Ecto neural progenitor cell (in vitro differentiated cells): ENCODE measurements around the gene UBE3A.
"Not testable (repeated sequence)": the region's sequence is repeated elsewhere in the genome, so short reads cannot be mapped to it uniquely, and the experiment has no call there.

Experiments
- DNase-seq: peaks from one replicate; pipeline ENCODE4 v3.0.0-alpha.2; 2018; ENCODE audit warnings: low spot score

The UBE3A gene

GRCh38 chr15:25438601-25439368 is at the start of gene UBE3A:
UBE3A (minus strand) TSS chr15:25439024; CDS start chr15:25409107, 29,917 bp downstream.
- peak; percentile 92 for DNase-seq

- DNase-seq: no peak
Observed at GRCh38 chr15:25487226-25487884, 48.5 kb upstream of the UBE3A start.

- no peak for DNase-seq
Observed at GRCh38 chr15:25486051-25486450, 47.2 kb upstream of the UBE3A start.

GRCh38 chr15:25481208-25481859 is 42.5 kb upstream of the UBE3A start:
- DNase-seq: peak; percentile 52

- DNase-seq: no peak
Observed at GRCh38 chr15:25478313-25478712, 39.5 kb upstream of the UBE3A start.

- no peak for DNase-seq
Observed at GRCh38 chr15:25477816-25478215, 39.0 kb upstream of the UBE3A start.

GRCh38 chr15:25474251-25474650 is 35.4 kb upstream of the UBE3A start:
- DNase-seq: no peak

- no peak for DNase-seq
Observed at GRCh38 chr15:25470230-25470629, 31.4 kb upstream of the UBE3A start.

- DNase-seq: no peak
Observed at GRCh38 chr15:25469377-25469776, 30.6 kb upstream of the UBE3A start.

GRCh38 chr15:25468611-25469010 is 29.8 kb upstream of the UBE3A start:
- DNase-seq: no peak

GRCh38 chr15:25465835-25466234 is 27.0 kb upstream of the UBE3A start:
- DNase-seq: no peak

- DNase-seq: no peak
Observed at GRCh38 chr15:25464784-25465183, 26.0 kb upstream of the UBE3A start.

- DNase-seq: no peak
Observed at GRCh38 chr15:25464383-25464782, 25.6 kb upstream of the UBE3A start.

- no peak for DNase-seq
Observed at GRCh38 chr15:25456196-25456595, 17.4 kb upstream of the UBE3A start.

GRCh38 chr15:25455226-25455625 is 16.4 kb upstream of the UBE3A start:
- DNase-seq: no peak

- no peak for DNase-seq
Observed at GRCh38 chr15:25454771-25455170, 15.9 kb upstream of the UBE3A start.

- not testable (repeated sequence) for DNase-seq
Observed at GRCh38 chr15:25453246-25453645, 14.4 kb upstream of the UBE3A start.

GRCh38 chr15:25451501-25451900 is 12.7 kb upstream of the UBE3A start:
- no peak for DNase-seq

GRCh38 chr15:25450163-25450562 is 11.3 kb upstream of the UBE3A start:
- DNase-seq: no peak

- DNase-seq: no peak
Observed at GRCh38 chr15:25446076-25446475, 7.3 kb upstream of the UBE3A start.

GRCh38 chr15:25445412-25445811 is 6.6 kb upstream of the UBE3A start:
- DNase-seq: no peak

- DNase-seq: no peak
Observed at GRCh38 chr15:25441111-25441510, 2.3 kb upstream of the UBE3A start.

- DNase-seq: no peak
Observed at GRCh38 chr15:25439369-25439836, 579 bp upstream of the UBE3A start.
